ENCODE data around the gene TANGO6.
"Not testable (repeated sequence)": the region's sequence is repeated elsewhere in the genome, so short reads cannot be mapped to it uniquely, and the experiment has no call there.

Gene TANGO6

DNA sequence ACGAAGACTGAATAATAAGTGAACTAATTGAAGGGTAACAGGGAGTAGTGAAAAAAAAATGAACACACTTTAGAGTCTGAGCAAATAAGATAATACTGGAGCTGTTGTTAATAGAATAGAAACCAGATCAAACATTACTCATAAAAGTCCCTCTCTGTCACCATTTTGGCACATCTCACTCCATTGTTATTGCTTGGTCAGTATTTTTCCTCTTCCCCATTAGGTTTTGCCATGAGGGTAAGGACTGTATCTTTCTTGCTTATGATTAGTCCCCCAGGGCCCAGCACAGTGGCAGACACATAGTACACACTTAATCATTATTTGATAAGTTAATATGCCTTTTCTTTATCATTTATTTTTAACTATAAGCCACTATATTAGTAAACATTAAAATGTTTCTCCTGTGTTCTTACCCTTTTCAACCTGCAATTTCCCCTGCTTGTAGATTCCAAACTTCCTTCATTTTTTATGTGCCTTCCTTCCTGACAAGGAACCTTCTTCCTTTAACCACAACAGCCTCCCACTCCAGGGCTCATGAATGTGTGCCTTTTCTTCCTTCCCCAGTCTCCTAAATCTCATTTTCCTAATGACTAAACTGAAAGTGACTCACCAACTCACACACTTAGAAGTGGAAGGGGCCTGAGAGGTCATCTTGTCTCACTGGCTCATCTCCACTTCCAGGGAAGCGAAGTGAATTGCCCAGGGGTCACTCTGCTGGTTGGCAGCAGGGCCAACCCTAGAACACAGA is 173.9 kb downstream of the TANGO6 start:
- no peak for DNase-seq

- no peak for DNase-seq
These were observed 176.5 kb downstream of the TANGO6 start for GRCh38 chr16:69019811-69020210.

- DNase-seq = no peak
These were observed 185.8 kb downstream of the TANGO6 start for GRCh38 chr16:69029121-69029520.

- DNase-seq = no peak
These were observed 188.6 kb downstream of the TANGO6 start for GRCh38 chr16:69031877-69032301.

DNA sequence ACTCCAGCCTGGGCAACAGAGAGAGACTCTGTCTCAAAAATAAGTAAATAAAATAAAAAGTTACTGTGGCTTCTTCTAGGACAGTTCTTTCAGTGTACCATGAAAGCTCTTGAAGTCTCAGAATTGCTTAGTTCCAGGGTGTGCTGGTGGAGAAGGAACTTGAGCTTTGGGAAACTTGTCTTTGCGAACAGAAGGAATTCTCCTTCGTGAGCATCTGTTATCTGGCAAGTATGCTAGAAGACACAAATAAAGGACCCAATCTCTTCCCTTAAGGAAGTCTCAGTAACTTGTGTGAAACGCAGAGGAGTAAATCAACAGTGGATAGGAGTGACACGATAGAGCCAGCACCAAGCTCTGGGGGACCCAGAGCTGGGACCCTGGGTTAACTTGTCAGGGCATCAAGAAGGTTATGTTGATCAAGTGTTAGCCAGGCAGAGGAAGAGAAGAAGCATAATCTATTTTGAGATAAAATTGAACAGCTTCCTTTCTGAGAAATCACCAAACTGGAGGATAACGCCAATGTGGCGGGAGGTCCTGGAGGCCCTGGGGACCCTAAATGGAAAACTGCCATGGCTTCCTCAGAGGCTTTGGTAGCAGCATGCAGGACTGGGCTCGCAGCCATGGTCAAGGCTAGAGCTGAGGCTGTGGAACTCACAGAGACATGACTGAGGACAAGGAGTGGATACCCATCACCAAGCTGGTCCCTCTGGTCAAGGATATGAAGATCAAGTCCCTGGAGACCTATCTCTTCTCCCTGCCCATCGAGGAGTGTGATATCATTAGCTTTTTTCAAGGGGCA is 190.0 kb downstream of the TANGO6 start:
- no peak for DNase-seq

DNA sequence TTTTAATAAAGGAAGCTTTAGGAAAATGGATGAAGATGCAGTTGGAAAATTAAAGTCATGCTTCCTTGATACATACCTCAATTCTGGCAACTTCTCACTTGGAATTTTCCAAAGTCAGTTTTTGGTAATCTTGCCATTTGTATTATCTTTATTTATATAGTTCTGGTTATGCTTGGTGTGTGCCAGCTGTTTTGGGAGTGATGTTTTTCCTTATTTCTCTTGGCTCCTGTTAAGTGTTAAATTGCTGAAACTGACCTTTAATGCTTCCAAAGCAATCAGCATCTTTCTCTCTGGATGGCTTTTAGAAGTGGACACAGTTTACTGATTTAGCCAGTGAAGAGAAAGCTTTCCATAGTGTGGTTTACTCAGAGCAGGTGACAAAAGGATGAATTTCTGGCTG is 192.0 kb downstream of the TANGO6 start:
- no peak for DNase-seq

DNA sequence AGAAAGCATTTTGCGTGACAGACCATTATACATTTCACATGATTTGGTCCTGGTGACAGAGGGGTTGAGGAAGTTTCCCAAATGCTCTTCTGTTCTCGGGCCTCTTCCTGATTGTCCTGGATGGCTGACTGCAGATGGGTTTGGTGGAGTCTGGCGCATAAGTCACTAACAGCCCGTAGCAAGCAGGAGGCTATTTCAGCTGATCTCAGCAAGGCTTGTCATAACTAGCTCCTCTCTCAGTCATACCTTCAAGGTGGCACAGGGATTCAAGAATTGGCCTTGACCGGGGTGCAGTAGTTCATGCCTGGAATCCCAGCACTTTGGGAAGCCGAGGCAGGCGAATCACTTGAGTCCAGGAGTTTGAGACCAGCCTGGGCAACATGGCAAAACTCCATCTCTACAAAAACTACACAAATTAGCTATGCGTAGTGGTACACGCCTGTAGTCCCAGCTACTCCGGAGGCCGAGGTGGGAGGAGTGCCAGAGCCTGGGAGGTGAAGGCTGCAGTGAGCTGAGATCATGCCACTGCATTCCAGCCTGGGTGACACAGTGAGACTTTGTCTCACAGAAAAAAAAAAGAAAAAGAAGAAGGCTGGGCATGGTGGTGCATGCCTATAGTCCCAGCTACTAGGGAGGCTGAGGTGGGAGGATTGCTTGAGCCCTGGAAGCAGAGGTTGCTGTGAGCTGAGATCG is 193.2 kb downstream of the TANGO6 start:
- no peak for DNase-seq

- no peak for DNase-seq
These were observed 194.2 kb downstream of the TANGO6 start for GRCh38 chr16:69037373-69038160.

- no peak for DNase-seq
These were observed 196.1 kb downstream of the TANGO6 start for GRCh38 chr16:69039333-69039941.

GRCh38 chr16:69040144-69040909 is 197.0 kb downstream of the TANGO6 start:
- no peak for DNase-seq

- DNase-seq = no peak
These were observed 205.2 kb downstream of the TANGO6 start for GRCh38 chr16:69048328-69049120.

- DNase-seq = no peak
These were observed 205.8 kb downstream of the TANGO6 start for GRCh38 chr16:69049146-69049545.

GRCh38 chr16:69049603-69050375 is 206.5 kb downstream of the TANGO6 start:
- no peak for DNase-seq

GRCh38 chr16:69051517-69051830 is 208.1 kb downstream of the TANGO6 start:
- not testable (repeated sequence) for DNase-seq

GRCh38 chr16:69055008-69055407 is 211.7 kb downstream of the TANGO6 start:
- no peak for DNase-seq

GRCh38 chr16:69055980-69056379 is 212.6 kb downstream of the TANGO6 start:
- no peak for DNase-seq

DNA sequence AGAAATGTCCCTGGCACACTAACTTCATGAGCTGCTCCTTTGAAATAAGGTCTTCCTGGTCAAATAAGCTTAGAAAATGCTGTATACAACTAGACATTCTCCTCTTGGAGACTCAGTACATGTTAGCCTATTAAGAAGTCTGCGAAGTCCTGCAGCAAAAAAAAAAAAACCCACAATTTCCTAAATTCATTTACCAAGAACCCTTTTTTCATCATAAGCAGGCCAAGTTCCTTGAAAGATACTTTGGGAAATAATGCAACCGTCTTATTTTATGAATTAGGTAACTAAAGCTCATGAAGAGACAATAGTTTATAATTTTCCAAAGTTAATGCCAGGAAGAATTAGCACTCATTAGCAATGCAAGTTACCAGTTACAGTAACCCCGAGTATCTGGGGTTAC is 213.1 kb downstream of the TANGO6 start:
- no peak for DNase-seq

- DNase-seq = peak; percentile 19
These were observed 214.4 kb downstream of the TANGO6 start for GRCh38 chr16:69057400-69058378.

DNA sequence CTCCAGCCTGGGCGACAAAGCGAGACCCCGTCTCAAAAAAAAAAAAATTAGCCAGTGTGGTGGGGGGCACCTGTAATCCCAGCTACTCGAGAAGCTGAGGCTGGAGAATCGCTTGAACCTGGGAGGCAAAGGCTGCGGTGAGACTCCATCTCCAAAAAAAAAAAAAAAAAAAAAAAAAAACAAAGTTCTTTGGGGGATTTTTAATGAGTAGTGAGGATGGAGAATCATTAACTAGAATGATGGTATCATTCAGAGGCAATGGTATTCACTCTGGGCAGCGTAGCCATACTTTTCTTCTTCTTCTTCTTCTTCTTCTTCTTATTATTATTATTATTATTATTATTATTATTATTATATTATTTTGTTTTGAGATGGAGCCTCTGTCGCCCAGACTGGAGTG is 220.2 kb downstream of the TANGO6 start:
- not testable (repeated sequence) for DNase-seq
